ENCODE measurements around the gene PGAP6. TPM values are rescaled to one million over a fixed set of nuclear protein-coding genes. Genes with fewer than 3 reads are reported as not detected.
"Not testable (repeated sequence)": the region's sequence is repeated elsewhere in the genome, so short reads cannot be mapped to it uniquely, and the experiment has no call there.

Gene PGAP6, protein sequence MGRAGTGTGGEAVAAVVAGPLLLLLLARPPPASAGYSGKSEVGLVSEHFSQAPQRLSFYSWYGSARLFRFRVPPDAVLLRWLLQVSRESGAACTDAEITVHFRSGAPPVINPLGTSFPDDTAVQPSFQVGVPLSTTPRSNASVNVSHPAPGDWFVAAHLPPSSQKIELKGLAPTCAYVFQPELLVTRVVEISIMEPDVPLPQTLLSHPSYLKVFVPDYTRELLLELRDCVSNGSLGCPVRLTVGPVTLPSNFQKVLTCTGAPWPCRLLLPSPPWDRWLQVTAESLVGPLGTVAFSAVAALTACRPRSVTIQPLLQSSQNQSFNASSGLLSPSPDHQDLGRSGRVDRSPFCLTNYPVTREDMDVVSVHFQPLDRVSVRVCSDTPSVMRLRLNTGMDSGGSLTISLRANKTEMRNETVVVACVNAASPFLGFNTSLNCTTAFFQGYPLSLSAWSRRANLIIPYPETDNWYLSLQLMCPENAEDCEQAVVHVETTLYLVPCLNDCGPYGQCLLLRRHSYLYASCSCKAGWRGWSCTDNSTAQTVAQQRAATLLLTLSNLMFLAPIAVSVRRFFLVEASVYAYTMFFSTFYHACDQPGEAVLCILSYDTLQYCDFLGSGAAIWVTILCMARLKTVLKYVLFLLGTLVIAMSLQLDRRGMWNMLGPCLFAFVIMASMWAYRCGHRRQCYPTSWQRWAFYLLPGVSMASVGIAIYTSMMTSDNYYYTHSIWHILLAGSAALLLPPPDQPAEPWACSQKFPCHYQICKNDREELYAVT
- polyA plus RNA-seq (2012; ENCODE audit: insufficient read depth, insufficient read length): 56.7 TPM

DNA sequence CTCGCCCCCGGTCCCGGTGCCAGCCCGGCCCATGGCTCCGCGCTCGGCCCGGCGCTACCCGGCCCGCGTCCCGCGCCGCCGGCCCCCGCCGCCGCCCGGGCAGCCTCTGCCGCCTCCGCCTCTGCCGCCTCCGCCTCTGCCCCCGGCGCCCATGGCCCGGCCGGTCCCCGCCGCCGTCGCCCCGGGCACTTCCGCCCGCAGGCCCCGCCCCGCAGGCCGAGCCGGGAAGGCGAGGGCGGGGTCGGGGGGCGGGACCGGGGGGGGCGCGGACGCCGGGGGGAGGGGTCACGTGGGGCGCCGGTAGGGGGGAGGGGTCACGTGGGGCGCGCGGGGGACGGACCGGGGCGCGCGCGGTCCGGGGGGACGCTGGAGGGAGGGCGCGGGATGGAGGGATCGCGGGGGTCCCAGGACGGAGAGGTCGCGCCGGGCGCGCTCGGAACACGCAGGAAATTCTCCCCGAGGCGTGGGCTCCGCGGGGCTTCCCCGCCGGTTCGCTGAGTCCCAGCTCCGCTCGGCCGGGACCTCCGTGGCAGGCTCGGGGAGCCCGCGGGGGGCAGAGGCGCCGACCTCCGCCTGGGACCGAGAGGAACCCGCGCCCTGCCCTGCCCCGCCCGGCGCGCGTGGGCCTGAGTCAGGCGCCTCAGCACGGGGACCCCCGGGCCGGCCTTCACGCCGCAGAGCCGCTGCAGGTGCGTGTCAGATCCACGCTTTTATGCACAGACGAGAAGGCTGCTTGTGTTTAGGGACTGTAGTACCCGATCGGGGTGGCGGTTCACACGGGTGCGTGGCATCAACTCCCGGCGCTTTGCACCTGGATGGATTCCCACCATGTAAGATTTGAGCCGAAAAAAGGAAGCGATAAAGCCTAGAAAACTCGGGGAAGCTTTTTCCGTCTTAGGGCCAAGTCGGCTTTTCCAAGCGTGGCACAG, at the start of gene PGAP6:
PGAP6 (minus strand) TSS at position 190 of the 929 bp plus-strand sequence; CDS start at position 33, 157 bp downstream.
- H3K4me3 ChIP-seq (ENCODE audit: low read length): peak within 1 kb of the TSS; percentile 74
- no peak for DNase-seq (ENCODE audit: low read depth, low spot score)

DNA sequence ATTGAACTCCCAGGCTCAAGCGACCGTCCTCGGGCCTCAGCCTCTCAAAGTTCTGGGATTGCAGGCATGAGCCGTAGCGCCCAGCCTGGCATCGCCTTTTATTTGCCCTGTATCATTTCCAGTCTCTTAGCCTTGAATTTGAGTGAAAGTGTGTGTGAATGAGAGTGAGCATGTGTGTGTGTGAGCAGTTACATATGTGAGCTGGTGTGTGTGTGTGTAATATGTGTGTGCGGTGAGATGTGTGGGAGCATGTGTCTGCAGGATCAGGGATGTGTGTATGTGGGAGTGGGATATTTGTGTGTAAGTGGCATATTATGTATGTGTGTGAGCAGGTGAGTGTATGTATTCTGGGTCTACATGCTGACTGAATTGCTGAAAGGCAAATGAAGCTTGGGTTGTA, 49.1 kb upstream of the PGAP6 start:
- no peak overlapping the region for H3K4me3 ChIP-seq (ENCODE audit: low read length)
- no peak for DNase-seq (ENCODE audit: low read depth, low spot score)

DNA sequence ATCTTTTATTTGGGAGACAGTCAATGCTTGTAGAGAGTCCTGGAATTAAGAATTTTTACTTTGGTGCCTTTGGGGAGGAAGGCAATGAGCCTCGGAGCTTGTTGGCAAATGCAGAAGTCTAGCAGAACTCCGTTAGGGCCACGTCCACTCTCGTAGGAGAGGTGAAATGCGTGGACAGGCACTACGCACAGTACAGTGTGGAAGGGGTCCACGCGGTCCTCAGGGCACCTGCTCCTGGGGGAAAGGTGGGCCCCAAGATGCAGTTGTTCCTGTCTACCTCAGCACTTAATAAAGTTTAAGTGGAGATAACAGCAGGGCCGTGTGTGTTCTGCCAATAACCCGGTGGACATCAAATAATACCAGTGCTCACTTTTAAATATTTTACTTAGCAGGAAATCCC, 45.5 kb upstream of the PGAP6 start:
- H3K4me3 ChIP-seq (ENCODE audit: low read length): no peak overlapping the region

DNA sequence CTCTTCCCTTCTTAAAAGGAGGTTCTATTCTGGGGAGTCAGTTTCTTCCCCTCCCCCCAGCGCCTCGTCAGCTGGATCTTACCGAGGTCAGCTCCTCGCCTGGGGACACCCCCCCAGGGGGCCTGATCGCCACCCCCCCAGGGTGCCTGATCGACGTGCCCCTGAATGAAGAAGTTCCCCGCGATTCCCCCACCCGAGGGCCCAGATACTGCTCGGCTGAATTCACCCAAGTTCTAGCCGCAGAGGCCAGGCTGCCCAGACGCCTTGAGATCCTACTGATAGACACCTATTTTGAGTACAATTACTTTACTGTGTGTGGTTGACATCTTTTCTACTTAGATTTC, 45.1 kb upstream of the PGAP6 start:
- DNase-seq (ENCODE audit: low read depth, low spot score): no peak
- peak overlapping the region; percentile 67 for H3K4me3 ChIP-seq (ENCODE audit: low read length)

More for the DNA sequence above, 45.5 kb upstream of the PGAP6 start:
- no peak for DNase-seq (ENCODE audit: low read depth, low spot score)

DNA sequence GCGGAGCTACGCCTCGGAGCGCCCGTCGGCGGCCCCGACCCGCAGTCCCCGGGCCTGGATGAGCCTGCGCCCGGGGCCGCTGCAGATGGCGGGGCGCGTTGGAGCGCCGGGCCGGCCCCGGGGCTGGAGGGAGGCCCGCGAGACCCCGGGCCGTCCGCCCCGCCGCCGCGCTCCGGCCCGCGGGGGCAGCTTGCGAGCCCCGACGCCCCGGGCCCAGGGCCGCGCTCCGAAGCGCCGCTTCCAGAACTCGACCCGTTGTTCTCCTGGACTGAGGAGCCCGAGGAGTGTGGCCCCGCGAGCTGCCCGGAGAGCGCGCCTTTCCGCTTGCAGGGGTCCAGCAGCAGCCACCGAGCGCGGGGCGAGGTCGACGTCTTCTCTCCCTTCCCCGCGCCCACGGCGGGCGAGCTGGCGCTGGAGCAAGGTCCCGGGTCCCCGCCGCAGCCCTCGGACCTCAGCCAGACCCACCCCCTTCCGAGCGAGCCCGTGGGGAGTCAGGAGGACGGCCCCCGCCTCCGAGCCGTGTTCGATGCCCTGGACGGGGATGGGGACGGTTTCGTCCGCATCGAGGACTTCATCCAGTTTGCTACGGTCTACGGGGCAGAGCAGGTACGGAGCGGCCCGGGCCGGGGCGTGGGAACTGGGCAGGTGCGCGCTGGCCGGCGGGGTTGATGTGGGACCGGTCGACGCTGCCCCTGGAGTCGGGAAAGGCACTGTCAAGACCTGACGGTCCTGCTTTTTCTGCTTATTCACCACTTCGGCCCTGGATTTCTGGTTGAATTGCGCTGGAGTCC, 44.5 kb upstream of the PGAP6 start:
- DNase-seq (ENCODE audit: low read depth, low spot score): no peak
- peak overlapping the region; percentile 67 for H3K4me3 ChIP-seq (ENCODE audit: low read length)

DNA sequence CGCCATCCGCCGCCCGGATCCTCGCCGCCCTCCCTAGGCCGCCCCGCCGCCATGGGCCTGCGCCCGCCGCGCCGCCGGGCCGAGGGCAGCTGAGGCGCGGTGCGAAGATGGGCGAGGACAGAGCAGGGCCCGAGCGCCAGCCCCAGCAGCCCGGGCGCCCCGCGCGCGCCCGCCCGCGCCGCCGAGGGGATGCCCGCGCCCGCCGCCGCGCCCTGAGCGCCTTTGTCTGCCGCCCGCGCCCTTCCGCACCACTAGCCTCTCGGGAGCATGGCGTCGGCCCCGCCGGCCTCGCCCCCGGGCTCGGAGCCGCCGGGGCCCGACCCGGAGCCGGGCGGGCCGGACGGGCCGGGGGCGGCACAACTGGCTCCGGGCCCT, 43.9 kb upstream of the PGAP6 start:
- H3K4me3 ChIP-seq (ENCODE audit: low read length): peak overlapping the region; percentile 67
- DNase-seq (ENCODE audit: low read depth, low spot score): no peak

DNA sequence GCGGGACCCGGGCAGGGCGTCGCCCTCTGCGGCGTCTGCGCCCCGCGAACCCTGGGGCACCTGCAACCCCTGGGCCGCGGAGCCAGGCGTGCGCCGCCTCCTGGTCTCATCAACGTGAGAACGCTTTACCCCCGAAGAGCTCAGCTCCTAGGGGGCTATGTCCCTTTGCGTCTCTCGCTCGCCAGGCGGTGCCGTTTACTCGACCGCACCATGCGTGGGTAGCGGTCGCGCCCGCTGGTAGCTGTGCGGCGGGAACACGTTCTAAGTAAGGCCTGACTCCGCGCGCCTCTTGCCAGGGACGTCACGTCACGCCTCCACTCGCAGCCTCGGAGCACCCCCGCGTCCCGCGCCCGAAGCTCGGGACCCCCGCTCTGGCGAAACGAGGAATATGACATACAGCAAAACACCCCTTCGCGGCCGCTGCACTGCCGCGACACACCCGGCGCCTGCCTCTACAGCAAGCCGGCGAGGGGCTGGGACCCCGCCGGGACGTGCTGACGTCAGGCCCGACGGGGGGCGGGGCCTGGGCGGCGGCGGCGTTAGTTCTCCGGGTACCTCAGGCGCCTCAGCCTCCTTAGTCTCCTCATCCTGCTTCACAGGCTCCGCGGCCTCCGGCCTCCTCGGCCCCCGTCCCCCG, 43.4 kb upstream of the PGAP6 start, which contains the start of gene RAB11FIP3:
RAB11FIP3 (plus strand) TSS at position 568 of the 637 bp plus-strand sequence. CDS start 358 bp downstream, outside the sequence.
- H3K4me3 ChIP-seq (ENCODE audit: low read length): peak within 1 kb of the TSS; percentile 67
- DNase-seq (ENCODE audit: low read depth, low spot score): peak; percentile 79

DNA sequence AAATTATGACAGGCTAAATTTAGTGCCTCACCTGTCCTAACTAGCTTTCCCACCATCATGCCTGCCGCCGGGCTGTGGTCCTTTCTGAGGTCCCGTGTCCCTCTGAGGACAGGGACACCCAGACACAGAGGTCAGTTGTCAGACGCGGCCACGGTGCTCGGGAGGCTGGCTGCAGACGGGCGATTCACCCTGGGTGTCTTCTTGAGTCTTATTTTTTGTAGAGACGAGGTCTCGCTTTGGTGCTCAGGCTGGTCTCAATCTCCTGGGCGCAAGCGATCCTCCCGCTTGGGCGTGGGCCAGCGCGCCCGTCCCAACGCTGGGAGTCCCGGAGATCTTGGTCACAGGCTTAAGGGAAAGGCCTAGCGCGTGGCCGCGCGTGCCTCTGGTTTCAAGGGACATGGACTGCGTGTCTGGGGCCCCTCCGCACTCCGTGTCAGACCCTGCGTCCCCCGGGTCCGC, 42.9 kb upstream of the PGAP6 start:
- peak overlapping the region; percentile 67 for H3K4me3 ChIP-seq (ENCODE audit: low read length)
- DNase-seq (ENCODE audit: low read depth, low spot score): no peak

DNA sequence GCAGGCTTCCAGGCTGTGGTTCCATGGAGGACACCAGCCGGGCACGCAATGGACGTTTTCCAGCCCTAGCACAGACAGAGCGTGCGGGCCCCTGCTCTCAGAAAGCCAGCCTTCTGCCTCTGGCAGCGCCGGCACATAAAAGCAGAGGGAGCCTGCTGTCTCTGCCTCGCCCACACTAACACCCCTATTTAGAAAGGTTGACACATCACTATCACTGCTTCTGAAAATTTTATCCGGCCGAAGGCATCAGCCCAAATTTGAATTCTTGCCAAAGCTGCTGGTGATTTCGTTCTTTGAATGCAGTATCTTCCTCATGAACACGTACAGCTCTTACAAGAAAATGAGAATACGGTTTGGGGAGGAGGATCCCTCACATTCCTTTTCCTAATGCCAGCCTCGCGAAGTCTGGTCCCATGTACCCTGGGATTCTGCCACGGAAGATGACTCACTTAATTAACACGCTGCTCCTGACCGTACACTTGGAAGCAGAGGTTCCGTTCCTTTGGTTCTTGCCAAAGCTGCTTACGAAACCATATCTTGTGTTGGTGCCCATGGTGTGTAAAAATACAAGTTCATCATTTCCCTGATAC, 42.4 kb upstream of the PGAP6 start:
- no peak overlapping the region for H3K4me3 ChIP-seq (ENCODE audit: low read length)
- DNase-seq (ENCODE audit: low read depth, low spot score): no peak

DNA sequence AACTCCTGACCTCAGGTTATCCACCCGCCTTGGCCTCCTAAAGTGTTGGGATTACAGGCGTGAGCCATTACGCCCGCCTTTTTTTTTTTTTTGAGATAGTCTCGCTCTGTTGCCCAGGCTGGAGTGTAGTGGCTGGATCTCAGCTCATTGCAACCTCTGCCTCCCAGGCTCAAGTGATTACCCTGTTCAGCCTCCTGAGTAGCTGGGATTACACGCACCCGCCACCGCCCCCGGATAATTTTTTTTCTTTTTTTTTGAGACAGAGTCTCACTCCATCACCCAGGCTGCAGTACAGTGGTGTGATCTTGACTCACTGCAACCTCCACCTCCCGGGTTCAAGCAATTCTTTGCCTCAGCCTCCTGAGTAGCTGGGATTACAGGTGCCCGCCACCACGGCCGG, 40.4 kb upstream of the PGAP6 start:
- not testable (repeated sequence) for DNase-seq (ENCODE audit: low read depth, low spot score); H3K4me3 ChIP-seq (ENCODE audit: low read length)

DNA sequence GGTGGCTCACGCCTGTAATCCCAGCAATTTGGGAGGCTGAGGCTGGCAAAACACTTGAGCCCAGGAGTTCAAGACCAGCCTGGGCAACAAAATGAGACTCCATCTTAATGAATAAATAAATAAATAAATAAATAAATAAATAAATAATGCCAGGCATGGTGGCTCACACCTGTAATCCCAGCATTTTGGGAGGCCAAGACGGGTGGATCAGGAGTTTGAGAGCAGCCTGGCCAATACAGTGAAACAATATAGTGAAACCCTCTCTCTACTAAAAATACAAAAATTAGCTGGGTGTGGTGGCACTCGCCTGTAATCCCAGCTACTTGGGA, 33.4 kb upstream of the PGAP6 start:
- H3K4me3 ChIP-seq (ENCODE audit: low read length); DNase-seq (ENCODE audit: low read depth, low spot score): not testable (repeated sequence)

DNA sequence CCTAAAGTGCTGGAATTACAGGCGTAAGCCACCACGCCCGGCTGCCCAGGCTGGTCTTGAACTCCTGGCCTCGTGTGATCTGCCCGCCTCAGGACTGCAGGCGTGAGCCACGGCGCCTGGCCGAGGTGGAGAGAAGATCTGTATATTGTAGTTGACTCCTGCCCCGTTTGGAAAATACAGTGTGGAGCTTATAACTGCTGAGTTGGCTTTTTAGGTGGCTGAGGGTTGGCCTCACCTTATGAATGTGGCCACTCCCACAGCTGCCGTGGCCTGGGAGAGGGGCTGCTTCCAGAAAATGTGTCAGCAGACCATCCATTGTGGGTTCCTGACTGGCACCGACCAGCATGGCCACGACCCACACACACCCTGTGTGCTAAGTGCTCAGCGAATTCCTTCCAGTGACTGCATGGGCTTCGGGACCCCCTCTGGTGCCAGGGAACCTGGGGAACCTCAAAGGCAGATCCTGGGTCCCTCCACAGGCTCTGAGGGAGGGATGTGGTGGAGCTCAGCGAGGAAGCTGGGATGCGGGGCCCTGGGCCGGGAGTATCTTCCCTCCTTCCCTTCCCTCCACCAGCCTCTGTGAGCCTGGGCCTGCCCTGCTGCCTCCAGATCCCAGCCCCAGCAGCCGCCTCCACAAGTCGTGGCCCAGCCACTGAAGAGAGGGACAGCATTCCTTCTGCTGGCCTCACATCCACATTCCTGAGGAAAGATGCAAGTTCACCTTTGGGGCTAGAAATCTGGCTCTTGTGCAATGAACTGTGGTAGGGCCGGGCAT, 32.8 kb upstream of the PGAP6 start:
- no peak overlapping the region for H3K4me3 ChIP-seq (ENCODE audit: low read length)
- DNase-seq (ENCODE audit: low read depth, low spot score): no peak

DNA sequence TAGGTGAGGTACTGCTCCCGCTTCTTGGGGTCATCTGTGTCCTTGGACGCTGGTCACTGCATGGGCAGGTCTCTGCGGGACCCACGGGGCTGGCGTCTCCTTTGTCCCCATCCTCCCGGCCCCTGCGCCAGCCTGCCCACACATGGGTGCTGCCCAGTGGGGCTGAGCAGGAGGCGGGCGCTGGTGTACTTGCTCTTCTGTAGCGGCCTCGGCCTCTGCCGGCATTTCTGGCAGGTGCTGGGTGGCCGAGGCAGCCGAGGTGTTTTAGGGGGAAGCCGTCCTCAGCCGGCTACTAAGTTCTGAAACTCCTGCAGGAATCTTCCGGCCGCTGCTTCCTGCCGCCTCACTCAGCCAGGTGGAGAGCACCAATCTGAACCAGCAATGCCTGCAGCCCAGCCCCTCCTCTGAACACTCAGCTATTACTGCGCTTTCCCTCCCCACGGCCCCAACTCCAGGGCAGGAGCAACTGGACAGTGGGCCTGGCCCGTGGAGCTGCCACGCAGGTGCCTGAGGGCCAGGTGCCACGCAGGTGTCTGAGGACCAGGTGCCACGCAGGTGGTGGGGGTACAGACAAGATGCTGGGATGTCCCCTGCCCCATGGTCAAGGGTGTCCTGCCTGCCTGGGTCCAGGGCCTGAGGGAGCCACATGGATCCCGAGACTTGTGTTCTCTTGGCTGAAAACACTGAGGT, 29.9 kb upstream of the PGAP6 start:
- H3K4me3 ChIP-seq (ENCODE audit: low read length): no peak overlapping the region
- no peak for DNase-seq (ENCODE audit: low read depth, low spot score)

DNA sequence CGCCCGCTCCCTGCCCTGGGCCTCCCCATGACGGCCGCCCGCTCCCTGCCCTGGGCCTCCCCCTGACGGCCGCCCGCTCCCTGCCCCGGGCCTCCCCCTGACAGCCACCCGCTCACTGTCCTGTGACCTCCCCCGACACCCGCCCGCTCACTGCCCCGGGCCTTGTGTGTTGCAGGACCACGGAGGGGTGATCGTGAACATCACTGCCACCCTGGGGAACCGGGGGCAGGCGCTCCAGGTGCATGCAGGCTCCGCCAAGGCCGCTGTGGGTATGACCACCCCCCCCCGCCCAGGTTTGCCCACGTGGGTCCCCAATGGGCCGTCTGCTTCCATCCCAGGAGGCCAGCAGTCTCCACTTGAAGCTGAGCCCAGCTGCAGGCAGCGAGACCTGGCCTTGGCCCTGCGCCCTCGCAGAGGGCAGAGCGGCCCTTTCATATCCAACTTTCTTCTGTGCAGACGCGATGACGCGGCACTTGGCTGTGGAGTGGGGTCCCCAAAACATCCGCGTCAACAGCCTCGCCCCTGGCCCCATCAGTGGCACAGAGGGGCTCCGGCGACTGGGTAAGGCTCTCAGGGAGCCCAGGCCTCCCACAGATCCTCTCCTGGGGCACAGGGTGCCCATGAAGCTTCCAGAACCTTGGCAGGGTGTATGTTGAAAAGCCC, 28.9 kb upstream of the PGAP6 start:
- no peak for DNase-seq (ENCODE audit: low read depth, low spot score)
- no peak overlapping the region for H3K4me3 ChIP-seq (ENCODE audit: low read length)

DNA sequence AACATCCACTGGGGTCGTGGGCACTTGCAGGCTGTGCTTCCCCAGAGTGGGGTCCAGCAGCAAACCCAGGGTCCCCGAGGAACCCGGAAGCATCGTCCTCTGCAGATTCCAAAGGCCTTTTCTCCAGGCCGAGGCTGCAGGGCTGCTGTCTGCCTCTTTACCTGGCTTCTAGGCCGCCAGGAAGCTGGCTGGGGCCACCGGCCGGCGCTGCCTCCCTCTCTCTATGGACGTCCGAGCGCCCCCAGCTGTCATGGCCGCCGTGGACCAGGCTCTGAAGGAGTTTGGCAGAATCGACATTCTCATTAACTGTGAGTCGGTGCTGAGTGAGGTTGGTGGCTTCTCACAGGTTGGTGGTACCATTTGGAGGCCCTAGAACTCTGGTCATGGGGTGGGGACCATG, 25.5 kb upstream of the PGAP6 start:
- no peak overlapping the region for H3K4me3 ChIP-seq (ENCODE audit: low read length)
- no peak for DNase-seq (ENCODE audit: low read depth, low spot score)
